Heart left ventricle (tissue), 13 donors: ENCODE results near the gene MAPK4.

Experiments
- POLR2A ChIP-seq, 2 donors: fragments of 450-650 bp; IDR thresholded peaks; one replicate each; pipeline ENCODE4 v1.6.1; 2017; ENCODE audit warnings: antibody characterized with exemption in 2 of 2, mild to moderate bottlenecking in 2 of 2, moderate library complexity in 2 of 2
- TF ChIP-seq, protein P1 (sequence below), 12 donors: fragments of 200-600 bp; sonication (generic) in 4 of 12; IDR thresholded peaks; one replicate each; pipeline versions ENCODE4 v1.5.0 to v1.8.0; 2018 to 2022; ENCODE audit warnings: antibody characterized with exemption in 12 of 12, mild to moderate bottlenecking in 5 of 12
- donor health status: ischemic (EF 13 %, LVEDD 7.1; RV severe dilation, severe dysfunction).
- donor health status: DM: no; HTN: yes; CAD: no.
- donor health status: DM: no; HTN: no; CAD: no.
- donor health status: ischemic (EF 25% LVEDD 6.9; RV normal size, moderate dysfunction).
- donor health status: ischemic (EF 25% LVEDD 5.7; RV mildly dilated, moderate dysfunction).
- donor health status: ischemic (EF 35%, LVEDD 5.7; RV mildly dilated, moderate dysfunction).
- donor health status: nonischemic (EF 11% LVEDD 7.7; RV severe dilation, severe dysfunction).
- donor health status: DM: yes; HTN: yes; CAD: no.
- donor health status: PGD.
- donor health status: ischemic (EF 29% LVEDD 5.4; RV normal size, mild dysfunction).
- donor health status: nonischemic (EF 23%, LVEDD 6.1; RV moderate dilation, normal function).

DNA sequence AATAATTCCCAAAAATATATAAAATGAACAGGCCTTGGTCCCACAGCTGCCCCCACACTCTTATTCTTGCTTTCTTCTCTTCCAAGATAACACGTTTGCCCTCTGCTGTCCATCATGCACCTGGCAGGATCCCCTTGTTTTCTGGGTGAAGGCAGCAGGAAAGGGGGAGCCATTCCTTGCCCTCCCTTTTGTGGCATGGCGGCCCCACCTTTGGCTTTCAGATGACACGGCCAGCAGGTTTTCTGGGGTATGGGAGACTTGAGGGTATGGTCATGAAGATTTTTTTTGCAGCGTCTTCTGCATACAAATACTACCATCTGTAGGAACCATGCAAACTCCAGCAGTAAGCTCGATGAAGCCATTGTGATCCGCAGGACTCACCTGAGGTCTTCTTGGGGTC lies 118.8 kb downstream of the MAPK4 start:
- TF ChIP-seq, protein P1, sequence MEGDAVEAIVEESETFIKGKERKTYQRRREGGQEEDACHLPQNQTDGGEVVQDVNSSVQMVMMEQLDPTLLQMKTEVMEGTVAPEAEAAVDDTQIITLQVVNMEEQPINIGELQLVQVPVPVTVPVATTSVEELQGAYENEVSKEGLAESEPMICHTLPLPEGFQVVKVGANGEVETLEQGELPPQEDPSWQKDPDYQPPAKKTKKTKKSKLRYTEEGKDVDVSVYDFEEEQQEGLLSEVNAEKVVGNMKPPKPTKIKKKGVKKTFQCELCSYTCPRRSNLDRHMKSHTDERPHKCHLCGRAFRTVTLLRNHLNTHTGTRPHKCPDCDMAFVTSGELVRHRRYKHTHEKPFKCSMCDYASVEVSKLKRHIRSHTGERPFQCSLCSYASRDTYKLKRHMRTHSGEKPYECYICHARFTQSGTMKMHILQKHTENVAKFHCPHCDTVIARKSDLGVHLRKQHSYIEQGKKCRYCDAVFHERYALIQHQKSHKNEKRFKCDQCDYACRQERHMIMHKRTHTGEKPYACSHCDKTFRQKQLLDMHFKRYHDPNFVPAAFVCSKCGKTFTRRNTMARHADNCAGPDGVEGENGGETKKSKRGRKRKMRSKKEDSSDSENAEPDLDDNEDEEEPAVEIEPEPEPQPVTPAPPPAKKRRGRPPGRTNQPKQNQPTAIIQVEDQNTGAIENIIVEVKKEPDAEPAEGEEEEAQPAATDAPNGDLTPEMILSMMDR (IDR thresholded peaks at IDR 0.05), result no peak
- TF ChIP-seq POLR2A (IDR thresholded peaks at IDR 0.05), result no peak
